HepG2 (cell line): ENCODE data around the gene TBC1D20. TPM values are rescaled to one million over a fixed set of nuclear protein-coding genes. Genes with fewer than 3 reads are reported as not detected.

Source experiments
- ARID3A ChIP-seq: IDR thresholded peaks from 2 replicates; pipeline ENCODE4 v1.6.1; 2012; ENCODE audit warnings: low read depth, low read length, improper control_type of control experiment
- DBP ChIP-seq: sonication (generic); formaldehyde crosslinking; IDR thresholded peaks from 2 replicates; pipeline ENCODE4 v1.4.0; 2020; ENCODE audit warnings: missing genetic modification reagents; ENCODE audit errors: not compliant biosample characterization
- HMG20A ChIP-seq: IDR thresholded peaks from 2 replicates; pipeline ENCODE4 v1.6.1; 2016; ENCODE audit warnings: borderline replicate concordance
- IRF2 ChIP-seq: IDR thresholded peaks from 2 replicates; pipeline ENCODE4 v1.6.1; 2018; ENCODE audit warnings: missing genetic modification reagents, missing compliant biosample characterization
- KLF9 ChIP-seq: IDR thresholded peaks from 2 replicates; pipeline ENCODE4 v1.6.1; 2016; ENCODE audit warnings: low read depth
- MYPOP ChIP-seq: sonication (generic); formaldehyde crosslinking; IDR thresholded peaks from 2 replicates; pipeline ENCODE4 v1.8.1; 2023; ENCODE audit warnings: mild to moderate bottlenecking, moderate library complexity, missing genetic modification reagents
- PHB2 ChIP-seq: fragments of 450-650 bp; IDR thresholded peaks from 2 replicates; pipeline ENCODE4 v1.6.1; 2018; ENCODE audit not compliant: partially characterized antibody
- POLR2G ChIP-seq: fragments of 200-400 bp; formaldehyde crosslinking; IDR thresholded peaks from 2 replicates; pipeline ENCODE4 v1.6.1; 2018; ENCODE audit warnings: mild to moderate bottlenecking, low read depth, low read length, moderate library complexity
- PRDM15 ChIP-seq: sonication (generic); formaldehyde crosslinking; IDR thresholded peaks from 2 replicates; pipeline ENCODE4 v1.4.0; 2020; ENCODE audit warnings: missing genetic modification reagents
- SALL1 ChIP-seq: sonication (generic); formaldehyde crosslinking; IDR thresholded peaks from 2 replicates; pipeline ENCODE4 v1.8.0; 2022; ENCODE audit warnings: mild to moderate bottlenecking, missing genetic modification reagents
- SMC3 ChIP-seq: IDR thresholded peaks from 2 replicates; pipeline ENCODE4 v1.6.1; 2011; ENCODE audit warnings: low read length, improper control_type of control experiment
- SOX5 ChIP-seq: IDR thresholded peaks from 2 replicates; pipeline ENCODE4 v1.6.1; 2016; ENCODE audit warnings: borderline replicate concordance
- WIZ ChIP-seq: sonication (generic); formaldehyde crosslinking; IDR thresholded peaks from 2 replicates; pipeline ENCODE4 v1.5.1; 2020; ENCODE audit warnings: mild to moderate bottlenecking, missing genetic modification reagents
- ZBTB37 ChIP-seq: sonication (generic); formaldehyde crosslinking; IDR thresholded peaks from 2 replicates; pipeline ENCODE4 v1.4.0; 2020; ENCODE audit warnings: mild to moderate bottlenecking, missing genetic modification reagents
- ZC3H4 ChIP-seq: sonication (generic); formaldehyde crosslinking; IDR thresholded peaks from 2 replicates; pipeline ENCODE4 v1.4.0; 2020; ENCODE audit warnings: missing genetic modification reagents, borderline replicate concordance
- ZNF124 ChIP-seq: sonication (generic); formaldehyde crosslinking; IDR thresholded peaks from 2 replicates; pipeline ENCODE4 v1.4.0; 2020; ENCODE audit warnings: missing genetic modification reagents
- ZNF263 ChIP-seq: sonication (generic); formaldehyde crosslinking; IDR thresholded peaks from 2 replicates; pipeline ENCODE4 v1.4.0; 2020; ENCODE audit warnings: missing genetic modification reagents
- ZNF350 ChIP-seq: sonication (generic); formaldehyde crosslinking; IDR thresholded peaks from 2 replicates; pipeline ENCODE4 v1.4.0; 2020; ENCODE audit warnings: mild to moderate bottlenecking, low read depth, missing genetic modification reagents, borderline replicate concordance
- ZNF776 ChIP-seq: sonication (generic); formaldehyde crosslinking; IDR thresholded peaks from 2 replicates; pipeline ENCODE4 v1.4.0; 2020; ENCODE audit warnings: mild to moderate bottlenecking, missing genetic modification reagents
- ZNF839 ChIP-seq: sonication (generic); formaldehyde crosslinking; IDR thresholded peaks from 2 replicates; pipeline ENCODE4 v1.4.0; 2020; ENCODE audit warnings: missing genetic modification reagents, mild to moderate bottlenecking, borderline replicate concordance
- ZSCAN31 ChIP-seq: sonication (generic); formaldehyde crosslinking; IDR thresholded peaks from 2 replicates; pipeline ENCODE4 v1.5.0; 2020; ENCODE audit warnings: low read depth, mild to moderate bottlenecking, missing genetic modification reagents
- polyA plus RNA-seq, 8 experiments: library from polyadenylated mRNA; depleted of rRNA in 3 of 8; stranded (reverse) in 7 of 8; unstranded in 1 of 8; fragments of >200 nt; fragmentation: Illumina TruSeq in 4 of 8; extraction: Trizol in 4 of 8; gene quantifications; 2 replicates each; pipeline versions ENCODE4 v1.2.1 to v1.2.3, GENCODE V29; 2011 to 2016; ENCODE audit warnings: low read depth in 4 of 8, missing spikeins in 1 of 8, mixed read lengths in 1 of 8; ENCODE audit not compliant: insufficient read depth in 1 of 8
- total RNA-seq, 5 experiments: library from RNA; depleted of rRNA; stranded (reverse); fragments of >200 nt; fragmentation: Illumina TruSeq; extraction: Trizol; gene quantifications; 2 replicates each; pipeline ENCODE4 v1.2.3, GENCODE V29; 2016; ENCODE audit warnings: low read depth in 1 of 5

Gene TBC1D20
- total and polyA plus RNA-seq, 2 of the 13 experiments (the other 11 are each of a cell fraction or from before 2014, with no cell fraction given) = 36.6 to 47.1 TPM

- 0 out of 2 replicates have a peak, but pooled peaks have one; percentile 44 for TF ChIP-seq ZSCAN31
- peak; percentile 81; the same call in 1 of the 2 replicates for TF ChIP-seq SOX5 (CRISPR knock-in tag)
- no peak for TF ChIP-seq PHB2
- no peak for TF ChIP-seq ZNF776
- no peak for TF ChIP-seq POLR2G
- no peak for TF ChIP-seq ZNF263
- no peak; the same call in 1 of the 2 replicates for TF ChIP-seq MYPOP
- TF ChIP-seq DBP (CRISPR knock-in tag) = no peak
- TF ChIP-seq ZNF124 (CRISPR knock-in tag) = no peak
- no peak for TF ChIP-seq ZBTB37 (CRISPR knock-in tag)
- no peak for TF ChIP-seq ZNF839
- peak; percentile 17; the same call in 1 of the 2 replicates for TF ChIP-seq HMG20A (CRISPR knock-in tag)
- TF ChIP-seq ZC3H4 = no peak
- TF ChIP-seq IRF2 (CRISPR knock-in tag) = peak; percentile 33; the same call in 1 of the 2 replicates
- TF ChIP-seq KLF9 = no peak
- no peak for TF ChIP-seq PRDM15 (CRISPR knock-in tag)
- no peak for TF ChIP-seq WIZ (CRISPR knock-in tag)
- no peak for TF ChIP-seq SALL1 (CRISPR knock-in tag)
- peak; percentile 80 for TF ChIP-seq ARID3A
- TF ChIP-seq ZNF350 (CRISPR knock-in tag) = no peak
- peak; percentile 52 for TF ChIP-seq SMC3
Measured at GRCh38 chr20:504632-505075, 42.3 kb upstream of the TBC1D20 start (continued).
